Spinal cord (tissue), 10 donors: ENCODE measurements around the gene SPTSSB. TPM values are rescaled to one million over a fixed set of nuclear protein-coding genes. Genes with fewer than 3 reads are reported as not detected.

Source experiments
- DNase-seq, 6 donors: peaks; one replicate each; pipeline versions ENCODE4 v3.0.0 to v3.0.0-alpha.2; 2013 to 2015; ENCODE audit warnings: low spot score in 6 of 6, low read depth in 4 of 6
- H3K27ac ChIP-seq: one replicate; pipeline ENCODE4 v1.5.1; 2013; ENCODE audit warnings: low read depth, low read length, control low read depth
- H3K27me3 ChIP-seq: one replicate; pipeline ENCODE4 v1.6.1; 2013; ENCODE audit warnings: low read length; ENCODE audit not compliant: control insufficient read depth, insufficient read depth
- H3K36me3 ChIP-seq: one replicate; pipeline ENCODE4 v1.6.1; 2013; ENCODE audit warnings: low read length; ENCODE audit not compliant: control insufficient read depth, insufficient read depth
- H3K4me1 ChIP-seq: one replicate; pipeline ENCODE4 v1.6.1; 2013; ENCODE audit warnings: low read length; ENCODE audit not compliant: control insufficient read depth, insufficient read depth
- H3K4me3 ChIP-seq: one replicate; pipeline ENCODE4 v1.5.1; 2013; ENCODE audit warnings: low read depth, low read length, control low read depth
- H3K9me3 ChIP-seq: one replicate; pipeline ENCODE4 v1.6.1; 2013; ENCODE audit warnings: low read length; ENCODE audit not compliant: control insufficient read depth, insufficient read depth
- WGBS: methylation state at CpG from one replicate; pipeline ENCODE4 v1.1.5; 2013; ENCODE audit warnings: missing lambda C conversion rate; ENCODE audit not compliant: insufficient coverage; 5-methylcytosine and 5-hydroxymethylcytosine counted together
- polyA plus RNA-seq, 2 donors: library from polyadenylated mRNA; unstranded; fragments of 120-200 nt; gene quantifications; one replicate each; pipeline ENCODE4 v1.2.1, GENCODE V29; 2013; ENCODE audit not compliant: insufficient read length in 2 of 2
- total RNA-seq, 2 donors: library from RNA; depleted of rRNA in 1 of 2; stranded (reverse); fragments of 120-200 nt in 1 of 2; fragments of >200 nt in 1 of 2; gene quantifications; one replicate each; pipeline versions ENCODE4 v1.2.3 to v1.2.4, GENCODE V29; 2013 to 2014
- donor health status: healthy.

SPTSSB gene
- total and polyA plus RNA-seq, 4 donors: 1.9 to 16.1 (median 10.5) TPM

DNA sequence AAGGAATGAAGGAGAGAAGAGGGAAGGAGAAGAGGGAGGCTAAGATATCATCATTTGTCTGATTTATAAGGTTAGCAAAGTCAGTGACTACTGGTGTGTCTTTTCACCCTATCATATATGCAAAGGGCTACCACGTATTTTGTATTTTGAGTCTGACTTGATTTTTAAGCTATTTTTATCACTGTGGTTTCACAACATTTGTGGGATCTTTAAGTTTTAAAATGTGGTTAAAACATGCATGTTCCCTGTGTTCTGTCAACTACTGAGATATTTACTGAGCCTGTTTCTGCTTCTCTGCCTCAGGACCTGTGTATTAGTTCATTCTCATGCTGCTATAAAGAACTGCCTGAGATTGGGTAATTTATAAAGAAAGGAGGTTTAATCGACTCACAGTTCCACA, 22.5 kb upstream of the SPTSSB start:
- no peak overlapping the region for H3K27ac ChIP-seq
- H3K27me3 ChIP-seq: no peaks in the 10 kb centered on the region
- no peak for DNase-seq
- H3K4me1 ChIP-seq: no peaks in the 10 kb centered on the region
- H3K9me3 ChIP-seq: peaks cover 2% of the 10 kb centered on the region
- no peak overlapping the region for H3K4me3 ChIP-seq
- no peaks in the 10 kb centered on the region for H3K36me3 ChIP-seq
- no CpG with 5 or more reads among the region's 2 CpGs for WGBS

DNA sequence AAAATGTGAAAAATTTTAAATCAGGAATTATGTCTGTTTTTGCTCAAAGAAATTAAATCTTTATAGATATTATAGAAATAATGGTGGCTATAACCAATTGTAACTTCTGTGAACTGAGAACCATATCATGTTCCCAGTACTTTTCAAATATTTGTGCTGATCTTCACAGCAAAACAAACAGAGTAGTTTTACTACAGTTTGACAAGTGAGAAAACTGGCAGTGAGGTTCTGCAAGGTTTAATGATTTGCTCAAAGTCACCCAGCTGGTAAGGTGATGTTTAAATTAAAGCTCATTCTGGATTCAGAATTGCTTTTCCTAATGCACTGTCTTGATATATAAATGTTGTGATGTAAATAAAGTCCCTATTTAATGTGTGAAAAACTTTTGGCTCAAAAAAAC, 22.0 kb upstream of the SPTSSB start:
- DNase-seq: no peak
- Histone ChIP-seq H3K27ac (no peak overlapping the region), H3K4me3 (no peak overlapping the region), H3K9me3 (peaks cover 2% of the 10 kb centered on the region), H3K4me1 (no peaks in the 10 kb centered on the region), H3K36me3 (no peaks in the 10 kb centered on the region), H3K27me3 (no peaks in the 10 kb centered on the region)

DNA sequence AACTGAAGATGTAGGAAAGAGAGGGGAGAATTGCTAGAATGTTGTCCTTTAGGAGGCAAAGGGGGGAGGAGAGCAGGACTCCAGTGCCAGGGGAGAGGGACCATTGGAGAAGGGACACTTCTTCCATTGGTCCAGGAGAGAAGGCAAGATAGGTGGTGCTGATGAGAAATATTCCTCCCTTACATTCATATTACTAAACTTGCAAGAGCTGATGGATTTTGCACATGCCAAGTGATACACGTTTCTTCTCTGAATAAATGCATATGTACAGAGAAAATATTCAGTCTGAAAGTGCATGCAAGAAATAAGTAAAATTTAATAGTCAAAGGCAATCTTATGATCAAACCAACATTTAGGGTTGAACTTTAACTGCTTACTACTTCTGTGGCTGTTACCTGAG, 21.5 kb upstream of the SPTSSB start:
- H3K36me3 ChIP-seq: no peaks in the 10 kb centered on the region
- no peaks in the 10 kb centered on the region for H3K4me1 ChIP-seq
- WGBS: no CpG with 5 or more reads among the region's 1 CpG
- peaks cover 2% of the 10 kb centered on the region for H3K9me3 ChIP-seq
- no peak for DNase-seq
- no peak overlapping the region for H3K27ac ChIP-seq
- no peaks in the 10 kb centered on the region for H3K27me3 ChIP-seq
- H3K4me3 ChIP-seq: no peak overlapping the region

DNA sequence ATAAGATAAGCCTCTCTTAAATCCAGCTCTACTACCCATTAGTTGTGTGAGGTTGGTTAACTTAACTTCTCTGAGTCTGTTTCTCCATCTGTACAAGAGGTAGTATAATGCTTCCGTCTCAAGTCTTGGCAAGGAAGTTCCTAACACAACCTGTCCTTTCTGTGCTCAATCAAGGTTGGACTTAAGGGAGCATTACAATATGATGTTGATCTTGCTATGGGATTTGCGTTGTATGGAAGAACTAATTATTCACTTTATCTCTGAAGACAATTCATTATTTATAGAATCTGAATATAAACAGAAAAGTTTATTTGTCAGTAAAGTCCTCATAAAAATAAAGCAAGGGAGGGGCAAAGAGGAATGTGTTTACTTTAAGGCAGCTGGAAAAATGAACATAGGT, 18.9 kb upstream of the SPTSSB start:
- Histone ChIP-seq H3K9me3 (peaks cover 2% of the 10 kb centered on the region), H3K27ac (no peak overlapping the region), H3K27me3 (no peaks in the 10 kb centered on the region), H3K4me1 (no peaks in the 10 kb centered on the region), H3K36me3 (no peaks in the 10 kb centered on the region), H3K4me3 (no peak overlapping the region)
- no peak for DNase-seq
- WGBS: no CpG with 5 or more reads among the region's 2 CpGs

DNA sequence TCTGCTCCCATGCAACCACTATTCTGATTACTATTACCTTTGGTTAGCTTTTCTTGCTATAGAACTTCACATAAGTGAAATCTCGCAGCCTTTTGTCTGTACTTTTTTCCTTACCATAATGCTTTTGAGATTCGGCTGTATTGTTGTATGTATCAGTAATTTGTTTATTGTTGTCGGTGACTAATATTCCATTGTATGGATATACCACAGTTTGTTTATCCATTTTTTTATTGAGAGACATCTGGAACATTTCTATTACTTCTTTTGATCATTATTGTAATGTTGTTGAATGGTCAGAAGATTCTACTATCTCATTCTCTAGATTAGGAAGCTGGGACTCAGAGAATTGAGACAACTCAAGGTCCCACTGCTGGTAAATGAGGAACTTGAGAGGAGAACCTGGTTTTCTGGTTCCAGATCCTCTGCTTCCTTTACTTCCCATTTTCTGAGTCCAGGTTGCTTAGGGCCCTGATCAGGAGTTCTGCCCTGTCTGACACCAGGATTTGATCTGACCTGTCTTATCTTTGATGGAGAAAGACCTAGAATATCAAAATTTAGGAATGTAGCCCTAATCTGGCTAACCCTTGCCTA, 18.2 kb upstream of the SPTSSB start:
- Histone ChIP-seq H3K9me3 (peaks cover 2% of the 10 kb centered on the region), H3K27ac (no peak overlapping the region), H3K4me3 (no peak overlapping the region), H3K36me3 (no peaks in the 10 kb centered on the region), H3K27me3 (no peaks in the 10 kb centered on the region), H3K4me1 (no peaks in the 10 kb centered on the region)
- no peak for DNase-seq
- WGBS: no CpG with 5 or more reads among the region's 3 CpGs

DNA sequence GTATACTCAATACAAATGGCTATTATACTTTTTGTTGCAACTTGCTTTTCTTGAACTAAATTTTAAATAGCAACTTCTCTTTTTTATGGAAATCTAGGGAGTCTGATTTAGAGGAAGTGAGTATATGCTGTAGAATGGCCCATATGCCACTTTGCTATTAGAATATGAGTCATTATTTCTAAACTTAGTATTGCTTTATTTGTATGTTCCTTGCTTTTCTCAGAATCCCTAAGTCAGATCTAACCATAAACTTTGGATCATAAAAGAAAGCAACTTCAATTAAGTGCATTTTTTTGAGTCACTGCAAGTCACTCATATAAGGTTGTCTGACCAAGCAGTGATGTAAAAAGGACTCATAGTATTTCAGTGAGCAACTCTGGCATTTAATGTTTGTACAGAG, 17.5 kb upstream of the SPTSSB start:
- H3K9me3 ChIP-seq: peaks cover 2% of the 10 kb centered on the region
- no peak for DNase-seq
- no peak overlapping the region for H3K4me3 ChIP-seq

DNA sequence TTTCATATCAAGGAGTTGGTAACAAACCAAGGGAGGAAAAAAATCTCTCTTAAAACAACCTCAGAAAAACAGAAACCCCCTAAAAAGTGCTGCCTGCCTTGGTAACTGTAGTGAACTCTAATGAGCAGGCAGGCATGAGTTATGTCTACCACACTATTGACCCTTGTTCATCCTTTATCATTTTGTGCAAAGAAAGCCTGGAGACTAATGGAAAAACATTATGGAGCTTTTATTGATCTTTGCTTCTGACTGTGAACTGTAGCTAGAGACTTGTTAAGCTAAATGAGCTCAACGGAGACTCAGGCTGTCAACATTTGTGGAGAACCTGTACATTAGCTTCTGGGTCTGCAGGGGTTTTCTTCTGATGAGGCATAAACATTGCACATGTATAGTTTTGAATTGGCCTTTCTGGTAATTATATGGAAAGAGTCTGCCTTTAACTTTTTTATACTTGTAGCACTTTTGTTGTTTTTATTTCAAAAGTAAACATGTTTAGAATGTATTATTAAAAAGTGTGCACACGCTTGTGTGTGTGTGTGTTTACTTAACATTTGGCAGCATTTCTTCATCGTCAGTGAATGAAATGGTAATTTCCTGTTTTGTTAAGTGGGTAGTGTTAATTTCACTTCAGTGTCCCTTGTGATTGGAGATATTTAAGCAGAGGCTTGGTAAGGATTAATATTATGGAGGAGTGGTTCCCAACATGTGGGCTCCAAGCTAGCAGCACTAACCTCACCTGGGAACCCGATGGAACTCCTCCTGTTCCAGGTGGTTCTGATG, 15.9 kb upstream of the SPTSSB start:
- no peak overlapping the region for H3K27ac ChIP-seq
- DNase-seq: peak in 1 of 6 donors; percentile 41
- H3K4me3 ChIP-seq: no peak overlapping the region
- H3K9me3 ChIP-seq: peaks cover 2% of the 10 kb centered on the region
- H3K4me1 ChIP-seq: no peaks in the 10 kb centered on the region
- H3K27me3 ChIP-seq: no peaks in the 10 kb centered on the region
- no peaks in the 10 kb centered on the region for H3K36me3 ChIP-seq
- WGBS: 17% methylated on average over 1 of the region's 4 CpGs

More for the DNA sequence above, 17.5 kb upstream of the SPTSSB start:
- Histone ChIP-seq H3K27me3 (no peaks in the 10 kb centered on the region), H3K36me3 (no peaks in the 10 kb centered on the region), H3K4me1 (no peaks in the 10 kb centered on the region), H3K27ac (no peak overlapping the region)

DNA sequence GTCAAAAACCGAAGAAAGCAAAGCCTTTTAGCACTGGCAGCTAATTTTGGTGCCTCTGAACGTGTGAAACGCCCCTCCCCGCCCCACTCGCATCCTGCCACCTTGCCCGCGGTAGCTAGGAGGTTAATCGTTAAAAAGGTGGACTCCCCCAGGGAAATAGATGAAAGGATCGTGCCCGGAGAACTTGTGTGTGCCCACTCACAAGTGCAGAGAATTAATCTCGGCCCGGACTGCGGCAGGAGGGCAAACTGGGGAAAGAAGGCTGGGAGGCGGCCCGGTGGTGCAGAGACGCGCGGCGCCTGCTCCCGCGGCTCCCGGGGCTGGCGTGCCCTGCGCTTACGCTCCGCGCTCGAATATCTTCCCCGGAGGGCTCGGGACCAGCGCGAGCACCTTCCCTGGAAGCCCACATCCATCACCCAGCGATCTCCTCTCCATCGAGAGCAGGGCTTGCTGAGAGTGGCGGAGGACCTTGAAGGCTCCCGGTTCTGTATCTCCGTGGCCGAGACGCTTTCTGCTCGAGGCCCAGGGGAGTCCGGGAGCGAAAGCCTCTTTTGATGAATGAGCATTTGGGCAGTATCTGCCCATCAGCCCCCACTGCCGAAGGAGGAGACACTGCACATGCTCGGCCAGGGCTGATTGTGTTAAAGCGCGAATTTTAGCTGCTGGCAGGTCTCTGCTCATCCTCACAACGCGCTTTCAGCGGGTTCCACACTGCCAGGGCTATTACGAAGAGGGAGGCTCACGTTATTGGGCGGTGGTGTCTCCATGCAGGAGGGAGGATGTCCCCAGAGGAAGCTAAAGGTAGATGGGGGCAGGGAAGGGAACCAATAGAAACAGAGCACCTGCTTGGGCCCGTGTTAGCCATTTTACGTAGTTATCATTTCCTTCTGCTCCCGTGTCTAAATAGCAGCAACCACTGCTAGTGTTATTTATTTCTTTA, 1.3 kb upstream of the SPTSSB start:
- under 1% methylated on average over 52 of the region's 55 CpGs for WGBS
- Histone ChIP-seq H3K36me3 (no peaks in the 10 kb centered on the region), H3K4me3 (peak overlapping the region; percentile 60), H3K27me3 (peaks cover 3% of the 10 kb centered on the region), H3K9me3 (no peaks in the 10 kb centered on the region), H3K4me1 (peaks cover 20% of the 10 kb centered on the region), H3K27ac (peak overlapping the region; percentile 35)
- DNase-seq: peak; percentile 32 to 93 (median 56)

DNA sequence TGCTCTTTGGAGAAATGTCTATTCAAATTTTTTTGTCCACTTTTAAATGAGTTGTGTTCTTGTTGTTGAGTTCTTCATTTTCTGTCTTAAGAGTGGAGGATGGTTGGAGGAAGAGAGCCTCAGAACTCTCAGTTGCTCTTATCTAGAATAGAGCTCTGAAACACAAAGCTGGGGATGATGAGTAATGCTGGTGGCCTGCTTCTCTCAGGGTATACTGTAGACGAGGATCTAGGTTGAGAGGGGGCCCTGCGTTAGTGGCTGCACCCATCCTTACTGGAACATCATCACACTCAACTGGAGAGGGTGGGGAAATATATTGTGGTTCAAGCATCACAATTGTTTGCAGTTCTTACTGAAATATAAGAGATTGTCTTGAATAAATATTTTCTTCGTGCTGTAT, 1.8 kb downstream of the SPTSSB start:
- no peak overlapping the region for H3K4me3 ChIP-seq
- no peak overlapping the region for H3K27ac ChIP-seq
- H3K36me3 ChIP-seq: no peaks in the 10 kb centered on the region
- peaks cover 20% of the 10 kb centered on the region for H3K4me1 ChIP-seq
- peaks cover 3% of the 10 kb centered on the region for H3K27me3 ChIP-seq
- WGBS: 75% methylated on average over 2 of the region's 3 CpGs
- DNase-seq: no peak
- no peaks in the 10 kb centered on the region for H3K9me3 ChIP-seq
